GM12874 (cell line): ENCODE data around the gene XXYLT1.

Source experiments
- TF ChIP-seq, protein P1 (sequence below): IDR thresholded peaks from 2 replicates; pipeline ENCODE4 v1.5.1; 2011; ENCODE audit warnings: low read depth, mild to moderate bottlenecking, control low read depth, low read length, moderate library complexity; ENCODE audit not compliant: insufficient read depth

Gene XXYLT1

DNA sequence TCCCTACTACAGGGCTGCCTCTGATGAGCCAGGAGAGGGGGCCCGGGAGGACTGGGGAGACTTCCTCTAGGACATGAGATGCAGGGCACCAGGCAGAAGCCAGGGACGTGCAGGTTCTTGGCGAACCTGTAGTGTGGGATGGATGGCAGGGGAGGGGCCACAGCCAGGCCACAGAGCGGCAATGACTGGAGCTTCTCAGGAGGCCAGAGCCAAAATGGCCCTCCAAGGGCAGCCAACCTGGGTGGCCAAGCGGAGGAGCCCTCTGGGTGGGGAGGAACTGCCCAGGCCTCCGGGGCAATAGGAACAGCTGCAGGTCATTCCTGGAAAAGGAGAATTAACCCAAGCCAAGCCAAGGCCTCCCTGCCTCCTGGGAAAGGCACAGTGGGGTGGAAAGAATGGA is 224.5 kb downstream of the XXYLT1 start:
- TF ChIP-seq, protein P1, sequence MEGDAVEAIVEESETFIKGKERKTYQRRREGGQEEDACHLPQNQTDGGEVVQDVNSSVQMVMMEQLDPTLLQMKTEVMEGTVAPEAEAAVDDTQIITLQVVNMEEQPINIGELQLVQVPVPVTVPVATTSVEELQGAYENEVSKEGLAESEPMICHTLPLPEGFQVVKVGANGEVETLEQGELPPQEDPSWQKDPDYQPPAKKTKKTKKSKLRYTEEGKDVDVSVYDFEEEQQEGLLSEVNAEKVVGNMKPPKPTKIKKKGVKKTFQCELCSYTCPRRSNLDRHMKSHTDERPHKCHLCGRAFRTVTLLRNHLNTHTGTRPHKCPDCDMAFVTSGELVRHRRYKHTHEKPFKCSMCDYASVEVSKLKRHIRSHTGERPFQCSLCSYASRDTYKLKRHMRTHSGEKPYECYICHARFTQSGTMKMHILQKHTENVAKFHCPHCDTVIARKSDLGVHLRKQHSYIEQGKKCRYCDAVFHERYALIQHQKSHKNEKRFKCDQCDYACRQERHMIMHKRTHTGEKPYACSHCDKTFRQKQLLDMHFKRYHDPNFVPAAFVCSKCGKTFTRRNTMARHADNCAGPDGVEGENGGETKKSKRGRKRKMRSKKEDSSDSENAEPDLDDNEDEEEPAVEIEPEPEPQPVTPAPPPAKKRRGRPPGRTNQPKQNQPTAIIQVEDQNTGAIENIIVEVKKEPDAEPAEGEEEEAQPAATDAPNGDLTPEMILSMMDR, result no peak

DNA sequence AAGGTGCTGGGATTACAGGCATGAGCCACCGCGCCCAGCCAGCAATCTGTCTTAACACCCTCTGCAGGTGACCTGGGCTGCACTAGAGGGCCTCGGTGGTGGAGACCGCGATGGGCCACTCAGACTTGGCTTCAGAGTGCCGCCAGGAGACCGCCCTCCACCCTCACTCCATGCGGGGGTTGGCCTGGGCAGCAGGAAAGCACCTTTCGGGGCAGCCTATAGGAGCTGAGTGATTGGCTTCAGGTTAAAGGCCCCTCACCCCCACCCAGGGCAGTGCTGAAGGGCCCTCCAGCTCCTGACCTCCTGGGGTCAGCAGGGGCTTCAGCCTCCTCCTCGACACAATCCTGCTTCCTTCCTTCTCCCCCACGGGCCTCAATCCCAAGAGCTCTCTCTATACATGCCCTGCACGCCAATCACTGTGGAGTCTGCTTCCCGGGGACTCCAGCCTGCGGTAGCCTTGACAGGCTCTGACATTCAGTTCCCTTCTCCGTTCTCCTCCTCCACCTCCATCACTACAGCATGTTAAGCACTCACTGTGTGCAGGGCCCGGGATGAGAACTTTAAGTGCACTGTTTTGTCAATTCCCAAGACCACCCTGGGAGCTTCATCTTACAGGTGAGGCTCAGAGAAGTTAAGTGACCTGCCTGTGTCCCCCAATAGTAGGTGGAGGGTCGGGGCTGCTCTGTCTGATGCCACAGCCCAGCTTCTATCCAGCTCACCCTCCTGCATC is 225.3 kb downstream of the XXYLT1 start:
- TF ChIP-seq, protein P1, result no peak

DNA sequence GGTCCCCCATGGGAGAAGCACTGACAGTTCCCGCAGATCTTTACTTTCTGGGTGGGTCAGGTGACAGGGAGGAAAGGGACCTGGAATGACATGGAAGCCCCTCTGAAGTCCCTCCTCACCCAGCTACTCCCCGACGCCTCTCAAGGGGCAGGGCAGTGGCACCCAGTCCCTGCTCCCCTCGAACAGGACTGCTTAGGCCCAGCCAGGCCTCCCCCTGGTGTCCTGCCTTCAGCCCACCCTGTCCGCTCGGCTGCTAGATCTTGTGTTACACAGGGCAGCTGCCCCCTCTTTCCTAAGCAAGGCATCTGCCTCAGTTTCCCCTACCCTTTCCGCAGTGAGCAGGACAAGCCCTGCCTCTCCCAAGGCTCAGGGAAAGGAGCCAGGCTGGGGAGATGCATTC is 226.5 kb downstream of the XXYLT1 start:
- TF ChIP-seq, protein P1, result no peak

DNA sequence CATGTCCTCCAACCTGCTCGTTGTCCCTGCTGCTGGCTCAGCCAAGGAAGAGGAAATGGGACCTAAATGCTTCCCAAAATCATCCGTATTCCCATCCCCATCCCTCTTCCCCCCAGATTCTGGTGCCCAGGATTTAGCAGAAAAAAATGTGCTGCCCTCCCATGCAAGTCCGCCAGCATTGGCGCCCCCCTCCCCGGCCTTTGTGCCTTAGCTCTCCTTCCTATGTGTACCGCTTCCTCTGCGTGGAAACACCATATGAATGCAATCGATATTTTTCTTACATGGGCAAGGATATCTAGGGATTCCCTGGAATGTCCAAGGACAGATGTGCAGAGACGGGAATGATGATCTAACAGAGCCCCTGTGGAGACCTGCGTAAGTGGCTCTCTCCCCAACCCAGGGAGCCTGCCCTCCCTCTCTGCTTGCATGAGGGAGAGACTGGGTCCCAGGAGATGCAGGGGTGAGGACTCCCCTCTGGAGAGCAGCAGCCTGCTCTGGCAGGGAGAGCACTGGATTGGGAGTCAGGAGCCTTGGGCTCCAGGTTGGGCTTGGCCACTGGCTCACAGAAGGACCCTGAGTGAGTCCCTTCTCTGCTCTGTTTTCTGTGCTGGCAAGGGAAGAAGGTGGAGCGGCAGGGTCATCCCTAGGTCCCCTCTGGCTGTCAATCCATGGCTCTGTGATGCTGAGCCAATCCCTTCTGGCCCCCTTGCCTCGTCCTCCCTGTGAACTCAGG is 227.2 kb downstream of the XXYLT1 start:
- TF ChIP-seq, protein P1, result no peak

DNA sequence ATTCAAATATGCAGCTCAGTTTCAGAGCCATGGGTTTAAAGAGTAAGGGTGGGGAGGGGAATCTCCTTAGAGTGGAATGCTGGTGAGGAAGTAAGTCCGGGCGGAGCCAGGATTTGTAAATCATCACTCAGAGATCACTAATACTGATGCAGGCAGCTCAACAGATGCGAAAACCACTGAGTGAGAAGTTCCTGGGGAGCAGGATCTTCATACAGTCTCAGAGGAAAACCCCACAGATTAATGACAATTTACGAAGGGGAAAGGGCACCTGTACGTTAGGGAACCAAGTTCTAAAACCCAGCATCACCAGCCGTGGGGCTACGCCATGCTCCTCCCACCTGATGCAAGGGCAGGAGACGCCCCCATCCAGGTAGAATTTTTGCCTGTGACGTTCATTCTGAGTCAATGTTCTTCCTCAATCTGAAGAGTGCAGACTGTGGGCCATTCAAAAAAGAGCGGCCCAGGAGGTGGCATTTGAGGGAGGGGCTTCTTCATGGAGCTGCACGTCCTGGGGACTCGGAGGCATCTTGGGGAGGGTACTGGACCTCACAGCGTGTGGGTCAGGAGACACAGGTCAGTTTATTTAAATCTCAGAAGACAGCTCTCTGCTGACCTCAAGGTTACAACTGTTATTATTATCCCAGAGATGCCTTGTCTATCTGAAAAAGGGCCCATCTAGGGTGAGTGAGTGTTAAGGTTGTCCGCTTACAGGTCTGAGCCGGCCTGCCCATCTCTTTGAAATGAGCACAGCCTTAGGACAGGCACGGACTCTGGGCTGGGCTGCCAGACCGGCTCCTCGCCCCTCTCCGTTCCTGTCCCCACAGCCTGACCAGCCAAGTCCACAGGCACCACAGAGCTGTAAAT is 228.0 kb downstream of the XXYLT1 start:
- TF ChIP-seq, protein P1, result no peak

DNA sequence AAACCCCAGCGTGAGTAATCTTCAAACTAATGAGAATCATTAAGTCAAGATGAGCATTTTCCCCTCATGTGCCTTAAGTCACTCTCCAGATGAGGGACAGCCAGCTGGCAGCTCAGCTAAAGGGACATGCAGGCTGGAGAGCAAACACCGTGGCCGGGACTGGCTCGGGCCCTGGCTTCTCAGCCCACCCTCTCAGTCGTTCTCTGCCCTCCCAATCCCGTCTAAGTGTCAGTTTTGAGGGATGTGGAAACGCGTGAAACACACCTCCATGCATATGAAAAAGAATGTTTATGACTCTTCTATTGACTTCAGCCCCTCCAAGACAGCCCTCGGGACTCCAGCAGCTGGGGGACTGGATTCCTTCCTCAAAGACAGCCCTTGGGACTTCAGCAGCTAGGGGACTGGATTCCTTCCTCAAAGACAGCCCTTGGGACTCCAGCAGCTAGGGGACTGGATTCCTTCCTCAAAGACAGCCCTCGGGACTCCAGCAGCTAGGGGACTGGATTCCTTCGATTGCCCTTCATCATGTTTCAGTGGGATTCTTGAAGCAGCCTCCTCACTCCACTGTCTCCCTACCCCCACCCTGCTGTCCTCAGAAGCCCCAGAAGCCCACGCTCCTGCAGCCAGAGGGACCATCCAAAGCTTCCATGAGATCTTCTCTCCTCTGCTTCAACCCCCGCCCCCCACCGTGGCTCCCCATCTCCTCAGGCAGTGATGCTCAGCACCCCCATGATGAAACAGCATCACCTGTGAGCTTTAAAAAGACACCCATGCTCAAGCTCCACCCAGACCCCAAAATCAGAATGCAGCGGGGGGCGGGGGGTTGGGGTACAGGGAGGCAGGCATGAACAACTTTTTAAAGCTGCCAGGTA is 228.9 kb downstream of the XXYLT1 start:
- TF ChIP-seq, protein P1, result no peak
